HepG2 (cell line): ENCODE results near the gene SLC8A2.

Source experiments
- ZFP41 ChIP-seq: sonication (generic); formaldehyde crosslinking; IDR thresholded peaks from 2 replicates; pipeline ENCODE4 v1.4.0; 2020; ENCODE audit warnings: mild to moderate bottlenecking, missing genetic modification reagents, borderline replicate concordance
- ZNF674 ChIP-seq: sonication (generic); formaldehyde crosslinking; IDR thresholded peaks from 2 replicates; pipeline ENCODE4 v1.5.0; 2020; ENCODE audit warnings: low read depth, mild to moderate bottlenecking, missing genetic modification reagents
- TF ChIP-seq, protein P1 (sequence below): sonication (generic); formaldehyde crosslinking; IDR thresholded peaks from 2 replicates; pipeline ENCODE4 v1.5.0; 2020; ENCODE audit warnings: missing genetic modification reagents

DNA sequence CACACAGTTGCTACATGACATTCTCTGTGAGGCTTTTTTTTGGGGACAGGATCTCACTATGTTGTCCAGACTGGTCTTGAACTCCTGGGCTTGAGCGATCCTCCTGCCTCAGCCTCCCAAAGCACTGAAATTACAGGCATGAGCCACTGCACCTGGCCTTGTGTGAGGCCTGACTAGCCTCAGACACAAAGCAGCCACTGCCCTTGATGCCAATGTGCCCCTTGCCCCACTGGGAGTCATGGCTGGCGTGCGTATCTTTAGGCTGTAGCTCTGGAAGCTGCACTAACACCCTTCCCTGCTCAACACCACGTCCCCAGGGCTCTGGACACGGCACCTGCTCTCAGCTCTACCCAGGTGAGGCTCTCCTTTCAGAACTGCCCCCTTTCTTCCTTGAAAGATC, 26.9 kb upstream of the SLC8A2 start:
- no peak for TF ChIP-seq ZNF674 (CRISPR knock-in tag)
- TF ChIP-seq ZFP41 (CRISPR knock-in tag) = no peak
- TF ChIP-seq, protein P1, sequence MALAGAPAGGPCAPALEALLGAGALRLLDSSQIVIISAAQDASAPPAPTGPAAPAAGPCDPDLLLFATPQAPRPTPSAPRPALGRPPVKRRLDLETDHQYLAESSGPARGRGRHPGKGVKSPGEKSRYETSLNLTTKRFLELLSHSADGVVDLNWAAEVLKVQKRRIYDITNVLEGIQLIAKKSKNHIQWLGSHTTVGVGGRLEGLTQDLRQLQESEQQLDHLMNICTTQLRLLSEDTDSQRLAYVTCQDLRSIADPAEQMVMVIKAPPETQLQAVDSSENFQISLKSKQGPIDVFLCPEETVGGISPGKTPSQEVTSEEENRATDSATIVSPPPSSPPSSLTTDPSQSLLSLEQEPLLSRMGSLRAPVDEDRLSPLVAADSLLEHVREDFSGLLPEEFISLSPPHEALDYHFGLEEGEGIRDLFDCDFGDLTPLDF (CRISPR knock-in tag) = no peak
